GM21528 (cell line): ENCODE measurements around the gene MEGF6.
"Not testable (repeated sequence)": the region's sequence is repeated elsewhere in the genome, so short reads cannot be mapped to it uniquely, and the experiment has no call there.

Source experiments
- ATAC-seq: cut with Tn5 transposase; IDR thresholded peaks from one replicate; pipeline ENCODE4 v1.9.1; 2021; ENCODE audit warnings: mild to moderate bottlenecking, moderate library complexity; ENCODE audit not compliant: unreplicated experiment, low FRiP score

Gene MEGF6

GRCh38 chr1:3629561-3630160 lies 18.4 kb upstream of the MEGF6 start:
- ATAC-seq: no peak

GRCh38 chr1:3628445-3628844 lies 17.1 kb upstream of the MEGF6 start:
- no peak for ATAC-seq

- no peak for ATAC-seq
Measured at GRCh38 chr1:3627515-3628253, 16.4 kb upstream of the MEGF6 start.

- ATAC-seq: no peak
Measured at GRCh38 chr1:3626025-3626424, 14.7 kb upstream of the MEGF6 start.

- peak; percentile 7 for ATAC-seq
Measured at GRCh38 chr1:3625151-3625907, 14.0 kb upstream of the MEGF6 start.

GRCh38 chr1:3624200-3625136 lies 13.2 kb upstream of the MEGF6 start, which contains the start of gene TPRG1L:
Gene TPRG1L (plus strand): TSS chr1:3625015. CDS start chr1:3625073, 58 bp downstream.
- ATAC-seq: peak; percentile 94

GRCh38 chr1:3623441-3624199 lies 12.3 kb upstream of the MEGF6 start:
- ATAC-seq: no peak

- not testable (repeated sequence) for ATAC-seq
Measured at GRCh38 chr1:3622102-3622501, 10.8 kb upstream of the MEGF6 start.

GRCh38 chr1:3621151-3621671 lies 9.9 kb upstream of the MEGF6 start:
- not testable (repeated sequence) for ATAC-seq

GRCh38 chr1:3620708-3621107 lies 9.4 kb upstream of the MEGF6 start:
- ATAC-seq: no peak

- ATAC-seq: no peak
Measured at GRCh38 chr1:3618881-3619671, 7.8 kb upstream of the MEGF6 start.

- ATAC-seq: no peak
Measured at GRCh38 chr1:3618531-3618880, 7.2 kb upstream of the MEGF6 start.

GRCh38 chr1:3617806-3618345 lies 6.6 kb upstream of the MEGF6 start:
- ATAC-seq: no peak

GRCh38 chr1:3616861-3617260 lies 5.6 kb upstream of the MEGF6 start:
- ATAC-seq: no peak

GRCh38 chr1:3614755-3615742 lies 3.7 kb upstream of the MEGF6 start:
- no peak for ATAC-seq

- ATAC-seq: no peak
Measured at GRCh38 chr1:3612123-3612522, 815 bp upstream of the MEGF6 start.

GRCh38 chr1:3610527-3611169 lies 660 bp downstream of the MEGF6 start:
- ATAC-seq: no peak
